ENCODE data around the gene CASP12. TPM values are rescaled to one million over a fixed set of nuclear protein-coding genes. Genes with fewer than 3 reads are reported as not detected.

Gene CASP12
- total RNA-seq, 1 donor, result 0.43 TPM

- no peak overlapping the region for H3K4me3 ChIP-seq (ENCODE audit: low read depth, low read length)
- no peak for DNase-seq (ENCODE audit: low read depth)
- TF ChIP-seq, protein P1, sequence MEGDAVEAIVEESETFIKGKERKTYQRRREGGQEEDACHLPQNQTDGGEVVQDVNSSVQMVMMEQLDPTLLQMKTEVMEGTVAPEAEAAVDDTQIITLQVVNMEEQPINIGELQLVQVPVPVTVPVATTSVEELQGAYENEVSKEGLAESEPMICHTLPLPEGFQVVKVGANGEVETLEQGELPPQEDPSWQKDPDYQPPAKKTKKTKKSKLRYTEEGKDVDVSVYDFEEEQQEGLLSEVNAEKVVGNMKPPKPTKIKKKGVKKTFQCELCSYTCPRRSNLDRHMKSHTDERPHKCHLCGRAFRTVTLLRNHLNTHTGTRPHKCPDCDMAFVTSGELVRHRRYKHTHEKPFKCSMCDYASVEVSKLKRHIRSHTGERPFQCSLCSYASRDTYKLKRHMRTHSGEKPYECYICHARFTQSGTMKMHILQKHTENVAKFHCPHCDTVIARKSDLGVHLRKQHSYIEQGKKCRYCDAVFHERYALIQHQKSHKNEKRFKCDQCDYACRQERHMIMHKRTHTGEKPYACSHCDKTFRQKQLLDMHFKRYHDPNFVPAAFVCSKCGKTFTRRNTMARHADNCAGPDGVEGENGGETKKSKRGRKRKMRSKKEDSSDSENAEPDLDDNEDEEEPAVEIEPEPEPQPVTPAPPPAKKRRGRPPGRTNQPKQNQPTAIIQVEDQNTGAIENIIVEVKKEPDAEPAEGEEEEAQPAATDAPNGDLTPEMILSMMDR (IDR thresholded peaks at IDR 0.05; ENCODE audit: insufficient read depth, low read depth, low read length), result no peak
Observed at GRCh38 chr11:104926771-104927611, 28.7 kb upstream of the CASP12 start.

- TF ChIP-seq, protein P1 (IDR thresholded peaks at IDR 0.05; ENCODE audit: insufficient read depth, low read depth, low read length), result no peak
- DNase-seq (ENCODE audit: low read depth), result no peak
Observed at GRCh38 chr11:104925850-104926249, 27.6 kb upstream of the CASP12 start.

DNA sequence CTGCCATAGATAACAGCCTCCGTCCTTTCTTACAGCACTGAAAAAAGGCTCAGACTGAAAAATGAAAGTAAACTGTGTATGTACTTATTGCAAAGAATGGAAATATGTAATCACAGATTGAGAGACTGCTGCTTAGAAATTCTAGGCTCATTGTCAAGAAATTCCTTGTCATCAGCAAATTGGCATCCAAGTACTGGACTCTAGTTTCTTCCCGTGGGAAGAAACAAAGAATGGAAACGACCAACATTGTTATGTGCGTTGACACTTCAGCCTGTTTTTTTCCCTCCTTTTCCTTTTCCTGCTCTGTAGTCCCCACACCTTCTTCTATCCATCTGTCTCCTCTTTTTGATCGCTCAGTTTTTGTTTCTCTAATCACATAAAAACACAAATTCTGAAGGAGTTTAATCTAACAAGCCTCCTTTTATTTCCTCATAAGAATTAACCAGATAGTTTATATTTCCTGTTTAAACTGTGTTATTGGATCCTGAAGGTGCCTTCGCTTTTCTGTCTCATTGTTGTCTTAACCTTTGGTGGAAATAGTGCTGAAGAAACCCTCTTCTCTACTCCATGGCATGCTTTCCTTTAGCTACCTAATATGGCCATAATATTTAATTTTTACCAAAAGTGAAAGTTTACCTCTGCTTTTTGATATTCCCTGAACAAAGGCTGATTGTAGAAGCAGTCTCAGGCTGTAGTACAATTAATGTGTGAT, 20.0 kb upstream of the CASP12 start:
- TF ChIP-seq, protein P1 (IDR thresholded peaks at IDR 0.05; ENCODE audit: insufficient read depth, low read depth, low read length), result no peak
- peak; percentile 77 for DNase-seq (ENCODE audit: low read depth)
- peak overlapping the region; percentile 47 for H3K4me3 ChIP-seq (ENCODE audit: low read depth, low read length)

More at GRCh38 chr11:104925850-104926249, 27.6 kb upstream of the CASP12 start:
- no peak overlapping the region for H3K4me3 ChIP-seq (ENCODE audit: low read depth, low read length)

- TF ChIP-seq, protein P1 (IDR thresholded peaks at IDR 0.05; ENCODE audit: insufficient read depth, low read depth, low read length), result no peak
- H3K4me3 ChIP-seq (ENCODE audit: low read depth, low read length), result peak overlapping the region; percentile 47
- no peak for DNase-seq (ENCODE audit: low read depth)
Observed at GRCh38 chr11:104917271-104918112, 19.2 kb upstream of the CASP12 start.

GRCh38 chr11:104916442-104916841, 18.2 kb upstream of the CASP12 start:
- TF ChIP-seq, protein P1 (IDR thresholded peaks at IDR 0.05; ENCODE audit: insufficient read depth, low read depth, low read length), result no peak
- no peak for DNase-seq (ENCODE audit: low read depth)
- no peak overlapping the region for H3K4me3 ChIP-seq (ENCODE audit: low read depth, low read length)

DNA sequence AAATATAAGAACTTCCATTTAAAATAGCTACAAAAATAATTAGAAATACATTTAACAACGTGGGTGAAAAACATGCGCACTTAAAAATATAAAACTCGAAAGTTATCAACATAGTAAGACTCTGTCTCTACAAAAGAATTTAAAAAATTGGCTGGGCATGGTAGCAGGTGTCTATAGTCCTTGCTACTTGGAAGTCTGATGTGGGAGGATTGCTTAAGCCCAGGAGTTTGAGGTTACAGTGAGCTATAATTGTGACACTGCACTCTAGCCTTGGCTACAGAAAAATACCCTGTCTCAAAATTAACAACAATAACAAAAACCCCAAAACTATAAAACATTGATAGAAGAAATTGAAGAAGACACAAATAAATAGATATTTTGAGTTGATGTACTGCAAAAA, 13.8 kb upstream of the CASP12 start:
- TF ChIP-seq, protein P1 (IDR thresholded peaks at IDR 0.05; ENCODE audit: insufficient read depth, low read depth, low read length), result no peak

More for the DNA sequence above, 13.8 kb upstream of the CASP12 start:
- H3K4me3 ChIP-seq (ENCODE audit: low read depth, low read length), result no peak overlapping the region
- no peak for DNase-seq (ENCODE audit: low read depth)

Measured in fibroblast of villous mesenchyme (primary cell).